Activated CD4-positive, alpha-beta memory T cell treated with anti-CD3 and anti-CD28 coated beads for 36 hours (primary cell): ENCODE measurements around the gene CREBRF. TPM values are rescaled to one million over a fixed set of nuclear protein-coding genes. Genes with fewer than 3 reads are reported as not detected.
A peak's percentile ranks its signal among the peaks of the same experiment; 100 is the strongest.
"Not testable (repeated sequence)": the region's sequence is repeated elsewhere in the genome, so short reads cannot be mapped to it uniquely, and the experiment has no call there.

Experiments used
- CTCF ChIA-PET: fragments of 350-600 bp; sonication (Branson Sonifier 250); formaldehyde crosslinking; loops from one replicate; lab custom pipeline; 2021; ENCODE audit warnings: antibody characterized with exemption, inconsistent platforms; lab: Charles Lee
- POLR2A ChIA-PET: fragments of 350-600 bp; sonication (Branson Sonifier 250); formaldehyde crosslinking; loops from one replicate; lab custom pipeline; 2021; ENCODE audit warnings: antibody characterized with exemption; lab: Charles Lee
- DNase-seq: peaks from one replicate; pipeline ENCODE4 v3.0.0-alpha.2; 2020
- H3K27ac Mint-ChIP-seq: one replicate; pipeline ENCODE4 v1.8.0; 2021; ENCODE audit warnings: mixed read lengths
- H3K27me3 Mint-ChIP-seq: one replicate; pipeline ENCODE4 v1.8.0; 2021; ENCODE audit warnings: mixed read lengths
- H3K36me3 Mint-ChIP-seq: one replicate; pipeline ENCODE4 v1.8.0; 2021; ENCODE audit warnings: mixed read lengths
- H3K4me1 Mint-ChIP-seq: one replicate; pipeline ENCODE4 v1.8.0; 2021; ENCODE audit warnings: low read depth, mixed read lengths
- H3K4me3 Mint-ChIP-seq: one replicate; pipeline ENCODE4 v1.8.0; 2021; ENCODE audit warnings: mild to moderate bottlenecking, mixed read lengths
- H3K9me3 Mint-ChIP-seq: one replicate; pipeline ENCODE4 v1.8.0; 2021; ENCODE audit warnings: mixed read lengths
- intact Hi-C: fragments of 100-400 bp; cut with micrococcal nuclease; formaldehyde crosslinking; loops from one replicate; pipeline ENCODE4 v1.15.1; 2023
- total RNA-seq, 2 experiments: library from RNA; stranded (reverse); gene quantifications; one replicate each; pipeline ENCODE4 v1.2.3, GENCODE V29; 2021

CREBRF gene
- total RNA-seq, 2 experiments from 2014 or later, result 15.3 to 16.3 TPM

DNA sequence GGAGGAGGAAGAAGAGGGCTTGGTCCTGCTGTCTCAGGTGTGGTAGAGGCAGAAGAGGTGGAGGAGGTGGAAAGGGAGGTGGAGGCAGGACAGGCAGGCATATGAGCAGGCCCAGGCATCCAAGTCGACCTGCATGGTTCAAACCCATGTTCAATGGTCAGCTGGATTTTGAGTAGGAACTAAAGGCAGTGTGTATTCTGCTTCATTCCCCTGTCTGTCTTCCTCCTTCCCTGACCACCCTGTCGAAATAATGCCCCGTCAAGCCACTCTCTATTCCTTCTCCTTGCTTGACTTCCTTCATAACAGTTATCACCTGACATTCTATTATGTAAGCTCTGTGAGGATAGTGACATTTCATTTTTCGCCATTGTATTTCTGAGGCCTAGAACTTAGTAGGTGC, 37.8 kb upstream of the CREBRF start:
- no peak for DNase-seq
- CTCF ChIA-PET, result no interaction called here
- H3K27ac Mint-ChIP-seq, result peak overlapping the region; percentile 31
- H3K4me1 Mint-ChIP-seq, result peaks cover 30% of the 10 kb centered on the region
- intact Hi-C loops, result no loop called here
- no peaks in the 10 kb centered on the region for H3K27me3 Mint-ChIP-seq
- H3K4me3 Mint-ChIP-seq, result no peak overlapping the region
- peaks cover 24% of the 10 kb centered on the region for H3K36me3 Mint-ChIP-seq
- no peaks in the 10 kb centered on the region for H3K9me3 Mint-ChIP-seq
- POLR2A ChIA-PET, result no interaction called here

DNA sequence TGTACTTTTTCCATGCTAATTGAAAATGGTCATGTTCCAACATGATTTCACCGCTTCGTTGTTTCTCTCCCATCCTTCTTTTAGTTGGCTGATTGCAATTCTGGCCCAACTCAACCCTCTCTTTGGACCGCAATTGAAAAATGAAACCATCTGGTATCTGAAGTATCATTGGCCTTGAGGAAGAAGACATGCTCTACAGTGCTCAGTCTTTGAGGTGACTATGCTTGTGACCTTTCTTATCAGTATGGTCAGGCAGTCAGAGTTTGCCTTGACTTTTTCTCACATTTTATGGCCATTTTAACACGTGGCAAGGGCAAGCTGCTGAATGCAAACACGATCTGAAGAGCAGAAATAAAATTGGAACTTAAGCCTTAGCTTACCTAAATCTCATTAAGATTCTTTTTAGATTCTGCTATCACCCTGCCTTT, 36.0 kb upstream of the CREBRF start:
- POLR2A ChIA-PET, result no interaction called here
- CTCF ChIA-PET, result no interaction called here
- H3K27me3 Mint-ChIP-seq, result no peaks in the 10 kb centered on the region
- H3K27ac Mint-ChIP-seq, result no peak overlapping the region
- intact Hi-C loops, result no loop called here
- peaks cover 3% of the 10 kb centered on the region for H3K9me3 Mint-ChIP-seq
- DNase-seq, result no peak
- peaks cover 26% of the 10 kb centered on the region for H3K4me1 Mint-ChIP-seq
- H3K36me3 Mint-ChIP-seq, result peaks cover 31% of the 10 kb centered on the region
- H3K4me3 Mint-ChIP-seq, result no peak overlapping the region

DNA sequence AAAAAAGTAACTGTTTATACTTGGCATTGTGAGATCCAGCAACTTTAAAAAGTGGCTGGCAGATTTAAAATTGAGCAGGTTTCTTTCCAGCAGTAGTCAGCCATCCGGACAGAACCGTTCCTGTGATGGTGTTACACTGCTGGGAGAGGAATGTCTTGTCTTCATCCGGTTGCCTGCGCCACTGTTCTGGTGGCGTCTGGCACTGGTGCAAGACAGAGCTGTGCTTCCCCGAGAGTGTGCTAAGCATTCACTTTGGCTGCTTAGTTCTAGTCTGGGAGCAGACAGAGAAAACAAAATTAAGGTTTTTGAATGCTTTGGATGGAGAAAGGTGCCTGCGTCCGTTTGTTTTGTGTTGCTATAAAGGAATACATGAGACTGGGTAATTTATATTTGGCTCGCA, 35.5 kb upstream of the CREBRF start:
- Mint-ChIP-seq H3K27ac (no peak overlapping the region), H3K27me3 (no peaks in the 10 kb centered on the region), H3K9me3 (peaks cover 3% of the 10 kb centered on the region), H3K4me3 (no peak overlapping the region), H3K4me1 (peaks cover 23% of the 10 kb centered on the region), H3K36me3 (peaks cover 32% of the 10 kb centered on the region)
- POLR2A ChIA-PET, result no interaction called here
- CTCF ChIA-PET, result no interaction called here
- no peak for DNase-seq
- intact Hi-C loops, result no loop called here

DNA sequence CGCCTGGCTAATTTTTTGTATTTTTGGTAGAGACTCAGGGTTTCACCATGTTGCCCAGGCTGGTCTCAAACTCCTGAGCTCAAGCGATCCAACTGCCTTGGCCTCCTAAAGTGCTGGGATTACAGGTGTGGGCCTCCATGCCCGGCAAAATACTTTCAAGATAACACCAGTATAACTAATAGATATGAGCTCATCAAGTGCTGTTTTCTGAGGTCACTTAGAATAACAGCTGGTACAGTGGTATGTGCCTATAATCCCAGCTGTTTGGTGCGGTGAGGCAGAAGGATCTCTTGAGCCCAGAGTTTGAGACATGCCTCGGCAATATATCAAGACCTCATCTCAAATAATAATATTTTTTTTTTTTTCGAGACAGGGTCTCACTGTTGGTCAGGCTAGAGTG, 30.5 kb upstream of the CREBRF start:
- CTCF ChIA-PET, result no interaction called here
- Mint-ChIP-seq H3K36me3 (peaks cover 25% of the 10 kb centered on the region), H3K4me3 (no peak overlapping the region), H3K27me3 (no peaks in the 10 kb centered on the region), H3K4me1 (peaks cover 10% of the 10 kb centered on the region), H3K27ac (no peak overlapping the region), H3K9me3 (peaks cover 3% of the 10 kb centered on the region)
- intact Hi-C loops, result no loop called here
- no peak for DNase-seq
- POLR2A ChIA-PET, result no interaction called here

DNA sequence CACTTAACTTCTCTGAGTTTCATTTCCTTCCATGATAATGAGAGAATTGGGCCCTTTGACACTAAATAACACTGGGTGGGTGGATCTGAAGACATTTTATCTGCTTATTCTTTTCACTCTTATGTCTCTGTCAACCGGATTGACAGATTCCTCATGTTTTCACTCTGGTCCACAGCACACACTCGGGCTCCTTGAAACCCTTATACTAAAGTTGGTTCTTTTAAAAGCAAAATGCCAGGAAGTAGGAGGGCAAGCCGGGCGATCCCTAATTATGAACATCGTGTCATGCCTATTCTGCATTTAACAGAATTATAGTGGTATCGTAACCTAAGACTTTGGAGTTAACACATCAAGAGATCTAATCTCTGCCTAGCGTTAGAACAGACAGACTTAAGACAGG, 28.2 kb upstream of the CREBRF start:
- no peaks in the 10 kb centered on the region for H3K27me3 Mint-ChIP-seq
- no peak overlapping the region for H3K27ac Mint-ChIP-seq
- intact Hi-C loops, result no loop called here
- CTCF ChIA-PET, result no interaction called here
- peaks cover 10% of the 10 kb centered on the region for H3K4me1 Mint-ChIP-seq
- peaks cover 3% of the 10 kb centered on the region for H3K9me3 Mint-ChIP-seq
- POLR2A ChIA-PET, result no interaction called here
- peaks cover 10% of the 10 kb centered on the region for H3K36me3 Mint-ChIP-seq
- H3K4me3 Mint-ChIP-seq, result no peak overlapping the region
- DNase-seq, result no peak

DNA sequence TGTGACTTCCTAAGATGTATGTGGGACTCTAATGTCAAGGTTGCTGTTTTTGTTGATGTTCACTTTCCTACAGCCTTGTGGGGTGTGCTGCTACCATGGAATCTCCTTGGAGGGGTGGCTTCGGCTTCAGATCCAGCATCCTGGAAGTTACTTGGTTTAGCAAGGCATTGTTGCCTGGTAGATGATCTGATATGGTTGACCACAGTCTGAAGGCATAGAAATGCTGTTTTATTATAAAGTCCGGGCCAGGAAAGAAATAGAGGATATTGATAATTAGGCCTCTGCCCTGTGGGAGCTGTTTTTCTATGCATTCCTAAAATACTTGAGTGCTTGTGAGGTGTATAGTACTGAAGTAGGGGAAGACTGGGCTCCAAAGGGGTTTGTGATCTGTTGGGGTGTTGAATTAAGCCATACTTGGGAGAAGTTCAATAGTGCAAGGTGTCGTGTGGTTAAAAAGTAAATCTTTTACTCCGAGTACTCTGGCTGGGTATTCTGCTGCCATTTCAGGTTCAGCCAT, 27.3 kb upstream of the CREBRF start:
- no peaks in the 10 kb centered on the region for H3K27me3 Mint-ChIP-seq
- intact Hi-C loops, result no loop called here
- H3K4me3 Mint-ChIP-seq, result no peak overlapping the region
- H3K4me1 Mint-ChIP-seq, result peaks cover 19% of the 10 kb centered on the region
- H3K36me3 Mint-ChIP-seq, result peaks cover 5% of the 10 kb centered on the region
- ChIA-PET CTCF (interaction anchor here (1.1 to 1.5 kb wide), 2 partner anchors 10 to 45 kb away, joined by 3 to 7 read pairs; no protein-coding TSS in a partner anchor), POLR2A (interaction anchor here (1.2 kb wide), 1 partner anchor 11 kb away, joined by 5 read pairs; no protein-coding TSS in a partner anchor)
- H3K9me3 Mint-ChIP-seq, result peaks cover 3% of the 10 kb centered on the region
- DNase-seq, result no peak
- H3K27ac Mint-ChIP-seq, result no peak overlapping the region

DNA sequence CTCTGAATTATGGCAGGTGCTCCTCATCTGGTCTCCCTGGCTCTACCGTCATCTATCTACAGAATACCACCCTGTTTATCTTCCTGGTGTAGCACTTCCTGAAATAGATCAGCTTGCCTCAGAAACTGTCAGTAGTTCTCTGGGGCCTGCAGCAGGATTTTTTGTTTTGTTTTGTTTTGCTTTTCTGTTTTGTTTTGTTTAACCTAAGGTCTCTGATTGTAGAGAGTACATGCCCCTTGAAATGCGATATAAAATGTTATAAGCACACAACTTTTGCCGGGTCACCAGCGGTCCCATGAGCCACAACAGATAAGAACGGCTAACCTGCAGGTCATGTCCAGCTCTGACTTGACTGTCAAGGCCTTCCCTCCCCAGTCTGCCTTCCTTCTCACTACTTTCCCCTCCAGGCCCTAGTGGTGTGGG, 26.6 kb upstream of the CREBRF start:
- CTCF ChIA-PET, result interaction anchor here (1.1 to 1.5 kb wide), 2 partner anchors 10 to 45 kb away, joined by 3 to 7 read pairs; no protein-coding TSS in a partner anchor
- no peak for DNase-seq
- H3K4me1 Mint-ChIP-seq, result peaks cover 22% of the 10 kb centered on the region
- POLR2A ChIA-PET, result interaction anchor here (1.2 kb wide), 1 partner anchor 10 kb away, joined by 5 read pairs; no protein-coding TSS in a partner anchor
- no peak overlapping the region for H3K27ac Mint-ChIP-seq
- no peaks in the 10 kb centered on the region for H3K27me3 Mint-ChIP-seq
- peaks cover under 1% of the 10 kb centered on the region for H3K9me3 Mint-ChIP-seq
- intact Hi-C loops, result no loop called here
- peaks cover 8% of the 10 kb centered on the region for H3K36me3 Mint-ChIP-seq
- no peak overlapping the region for H3K4me3 Mint-ChIP-seq

DNA sequence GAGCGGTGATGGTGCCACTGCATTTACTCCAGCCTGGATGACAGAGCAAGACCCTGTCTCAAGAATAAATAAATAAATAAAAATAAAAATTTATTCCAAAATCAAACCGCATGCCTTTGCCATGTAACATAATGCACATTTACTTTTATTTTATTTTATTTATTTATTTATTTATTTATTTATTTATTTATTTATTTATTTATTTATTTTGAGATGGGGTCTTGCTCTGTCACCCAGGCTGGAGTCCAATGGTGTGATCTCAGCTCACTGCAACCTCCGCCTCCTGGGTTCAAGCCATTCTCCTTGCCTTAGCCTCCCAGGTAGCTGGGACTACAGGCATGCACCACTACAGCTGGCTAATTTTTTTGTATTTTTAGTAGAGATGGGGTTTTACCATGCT, 24.1 kb upstream of the CREBRF start:
- H3K9me3 Mint-ChIP-seq, H3K27me3 Mint-ChIP-seq, H3K4me3 Mint-ChIP-seq, CTCF ChIA-PET, POLR2A ChIA-PET, intact Hi-C loops, DNase-seq, H3K27ac Mint-ChIP-seq: not testable (repeated sequence)
- Mint-ChIP-seq H3K36me3 (peaks cover 19% of the 10 kb centered on the region), H3K4me1 (peaks cover 39% of the 10 kb centered on the region)

DNA sequence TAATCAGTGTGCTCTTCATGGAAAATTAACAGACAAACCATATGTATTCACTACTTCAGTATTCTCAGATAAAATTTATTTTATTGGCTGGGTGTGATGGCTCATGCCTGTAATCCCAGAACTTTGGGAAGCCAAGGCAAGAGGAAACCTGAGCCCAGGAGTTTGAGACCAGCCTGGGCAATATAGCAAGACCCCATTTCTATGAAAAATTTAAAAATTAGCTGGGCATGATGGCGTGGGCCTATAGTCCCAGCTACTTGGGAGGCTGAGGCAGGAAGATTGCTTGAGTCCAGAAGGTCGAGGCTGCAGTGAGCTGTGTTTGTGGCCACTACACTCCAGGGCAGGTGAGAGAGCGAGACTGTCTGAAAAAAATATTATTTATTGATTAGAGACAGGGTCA, 23.4 kb upstream of the CREBRF start:
- Mint-ChIP-seq H3K27ac (no peak overlapping the region), H3K4me3 (no peak overlapping the region), H3K9me3 (no peaks in the 10 kb centered on the region), H3K4me1 (peaks cover 42% of the 10 kb centered on the region), H3K36me3 (peaks cover 19% of the 10 kb centered on the region), H3K27me3 (no peaks in the 10 kb centered on the region)
- ChIA-PET CTCF (interaction anchor here (0.7 to 1.3 kb wide), 2 partner anchors 11 to 49 kb away, joined by 3 read pairs; partner anchors contain the start of gene ATP6V0E1), POLR2A (no interaction called here)
- intact Hi-C loops, result no loop called here
- DNase-seq, result no peak

DNA sequence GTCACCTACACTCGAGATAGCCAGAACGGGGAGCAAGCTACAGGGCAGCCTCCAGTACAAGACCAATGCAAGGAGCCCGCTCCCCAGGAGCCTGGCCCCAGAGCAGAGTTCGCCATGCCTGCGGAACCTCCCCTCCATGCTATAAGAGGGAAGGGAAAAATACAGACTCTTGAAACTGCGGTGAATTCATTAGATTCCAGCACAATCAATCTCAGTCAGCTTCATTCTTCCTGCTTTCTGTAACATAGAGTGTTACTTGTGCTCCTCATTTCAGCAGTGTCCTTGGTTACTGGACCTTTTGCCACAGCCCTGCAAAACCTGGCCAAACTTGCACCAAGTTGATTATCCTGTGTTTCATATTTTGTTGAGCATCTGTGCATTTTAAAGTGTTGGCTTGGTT, 22.2 kb upstream of the CREBRF start:
- DNase-seq, result no peak
- Mint-ChIP-seq H3K4me3 (no peak overlapping the region), H3K9me3 (no peaks in the 10 kb centered on the region), H3K4me1 (peaks cover 48% of the 10 kb centered on the region), H3K27ac (peak overlapping the region; percentile 83), H3K36me3 (peaks cover 19% of the 10 kb centered on the region), H3K27me3 (no peaks in the 10 kb centered on the region)
- intact Hi-C loops, result loop anchor here (2.0 kb wide), 1 partner anchor 75 kb away; the partner anchor contains the start of gene RPL26L1
- ChIA-PET CTCF (interaction anchor here (1.3 kb wide), 1 partner anchor 12 kb away, joined by 3 read pairs; no protein-coding TSS in a partner anchor), POLR2A (no interaction called here)

DNA sequence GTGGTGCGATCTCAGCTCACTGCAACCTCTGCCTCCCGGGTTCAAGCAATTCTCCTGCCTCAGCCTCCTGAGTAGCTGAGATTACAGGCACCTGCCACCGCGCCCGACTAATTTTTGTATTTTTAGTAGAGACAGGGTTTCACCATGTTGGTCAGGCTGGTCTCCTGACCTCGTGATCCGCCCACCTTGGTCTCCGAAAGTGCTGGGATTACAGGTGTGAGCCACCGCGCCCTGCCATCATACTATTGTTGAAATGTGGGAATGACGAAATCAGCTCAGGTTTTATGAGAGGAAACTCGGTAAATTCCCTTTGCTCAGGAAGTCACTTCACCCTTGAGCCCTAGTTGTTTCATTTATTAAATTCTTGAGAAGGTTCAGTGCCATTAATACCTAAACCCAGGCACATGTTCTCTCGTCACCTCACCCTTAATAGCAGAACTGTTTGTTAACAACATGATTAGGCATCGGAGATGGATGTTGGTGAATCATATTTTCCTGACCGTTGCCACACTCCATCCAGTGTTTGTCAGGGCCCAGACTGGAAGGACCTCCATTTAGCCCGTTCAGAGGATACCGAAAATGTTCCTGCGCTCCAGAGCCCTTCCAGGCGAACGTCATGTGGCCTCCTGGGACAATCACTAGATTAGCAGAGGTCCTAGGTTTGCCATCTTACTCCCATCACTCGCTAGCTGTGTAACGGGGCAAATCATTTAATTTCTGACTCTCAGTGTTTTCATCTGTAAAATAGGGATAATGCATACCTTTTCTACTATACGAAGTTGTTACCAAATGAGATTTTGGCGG, 20.0 kb upstream of the CREBRF start:
- ChIA-PET CTCF (interaction anchor here (0.9 to 3.1 kb wide), 7 partner anchors 18 to 537 kb away, joined by 3 to 25 read pairs (median 4); partner anchors contain the start of gene ATP6V0E1), POLR2A (interaction anchor here (1.1 to 2.7 kb wide), 8 partner anchors 20 to 265 kb away, joined by 3 to 24 read pairs (median 9); partner anchors contain the start of genes ATP6V0E1 and DUSP1)
- H3K9me3 Mint-ChIP-seq, result no peaks in the 10 kb centered on the region
- intact Hi-C loops, result loop anchor here (1.0 to 2.0 kb wide), 6 partner anchors 20 to 108 kb away; partner anchors contain the start of genes BNIP1 and RPL26L1
- DNase-seq, result peak; percentile 89
- peaks cover 21% of the 10 kb centered on the region for H3K36me3 Mint-ChIP-seq
- peaks cover 64% of the 10 kb centered on the region for H3K4me1 Mint-ChIP-seq
- peak overlapping the region; percentile 98 for H3K27ac Mint-ChIP-seq
- H3K27me3 Mint-ChIP-seq, result no peaks in the 10 kb centered on the region
- H3K4me3 Mint-ChIP-seq, result peak overlapping the region; percentile 78

DNA sequence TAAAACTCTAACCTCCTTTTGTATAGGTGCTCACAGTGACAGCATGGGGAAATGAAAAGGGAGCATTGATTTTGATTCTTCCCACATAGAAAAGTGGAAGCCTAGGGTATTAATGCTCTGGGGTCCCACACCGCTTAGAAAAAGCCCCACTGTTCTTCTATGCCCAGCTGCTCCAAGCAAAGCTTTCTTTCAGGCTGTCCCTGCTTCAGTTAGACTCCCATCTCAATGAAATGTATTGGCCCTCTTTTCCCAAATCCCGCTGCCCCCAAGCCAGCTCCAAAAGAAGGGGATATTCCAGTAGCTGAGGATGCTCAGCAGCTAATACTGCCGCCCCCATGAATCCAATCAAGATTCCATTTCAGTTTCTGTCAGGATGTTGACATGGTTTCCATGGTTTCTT, 17.0 kb upstream of the CREBRF start:
- H3K36me3 Mint-ChIP-seq, result peaks cover 18% of the 10 kb centered on the region
- CTCF ChIA-PET, result interaction anchor here (0.6 to 1.3 kb wide), 4 partner anchors 10 to 588 kb away, joined by 3 to 7 read pairs (median 4); no protein-coding TSS in a partner anchor
- intact Hi-C loops, result no loop called here
- H3K4me1 Mint-ChIP-seq, result peaks cover 52% of the 10 kb centered on the region
- H3K9me3 Mint-ChIP-seq, result no peaks in the 10 kb centered on the region
- DNase-seq, result no peak
- POLR2A ChIA-PET, result interaction anchor here (1.2 kb wide), 1 partner anchor 10 kb away, joined by 5 read pairs; no protein-coding TSS in a partner anchor
- no peaks in the 10 kb centered on the region for H3K27me3 Mint-ChIP-seq
- no peak overlapping the region for H3K4me3 Mint-ChIP-seq
- H3K27ac Mint-ChIP-seq, result peak overlapping the region; percentile 49
